ENCODE measurements around the gene TBCA.

Gene TBCA, protein sequence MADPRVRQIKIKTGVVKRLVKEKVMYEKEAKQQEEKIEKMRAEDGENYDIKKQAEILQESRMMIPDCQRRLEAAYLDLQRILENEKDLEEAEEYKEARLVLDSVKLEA

GRCh38 chr5:77775790-77776553 is at the start of gene TBCA:
TBCA (minus strand) TSS chr5:77776339; CDS start chr5:77776257, 82 bp downstream.
- peak; percentile 97 for DNase-seq
- in situ Hi-C loops (cut with MboI; ENCODE audit: low pct_unique_long_range_greater_than_20kb, low sequenced_read_pairs) = no loop called here

DNA sequence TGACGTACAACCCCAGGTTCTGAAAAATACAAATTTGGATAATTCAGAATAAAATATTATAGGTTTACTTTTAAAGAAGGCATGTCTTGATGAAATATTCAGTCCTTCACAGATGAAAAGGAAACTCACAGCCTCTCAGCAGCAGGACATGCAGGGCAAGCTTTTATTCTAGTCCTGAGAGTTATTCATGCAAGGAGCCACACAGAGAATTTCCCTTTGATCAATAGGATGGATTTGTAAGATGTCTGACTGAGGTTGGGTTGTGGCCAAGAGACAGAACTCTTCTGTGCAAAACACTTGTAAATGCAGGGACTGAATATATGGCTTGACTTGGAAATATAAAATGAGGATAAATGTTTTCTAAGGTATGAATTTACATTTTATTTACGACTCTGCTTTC is 48.8 kb upstream of the TBCA start:
- in situ Hi-C loops (cut with MboI; ENCODE audit: low pct_unique_long_range_greater_than_20kb, low sequenced_read_pairs) = no loop called here
- no peak for DNase-seq

- DNase-seq = no peak
- in situ Hi-C loops (cut with MboI; ENCODE audit: low pct_unique_long_range_greater_than_20kb, low sequenced_read_pairs) = no loop called here
Measured at GRCh38 chr5:77816686-77817085, 40.5 kb upstream of the TBCA start.

GRCh38 chr5:77812926-77813589 is 36.9 kb upstream of the TBCA start:
- no peak for DNase-seq
- in situ Hi-C loops (cut with MboI; ENCODE audit: low pct_unique_long_range_greater_than_20kb, low sequenced_read_pairs) = no loop called here

DNA sequence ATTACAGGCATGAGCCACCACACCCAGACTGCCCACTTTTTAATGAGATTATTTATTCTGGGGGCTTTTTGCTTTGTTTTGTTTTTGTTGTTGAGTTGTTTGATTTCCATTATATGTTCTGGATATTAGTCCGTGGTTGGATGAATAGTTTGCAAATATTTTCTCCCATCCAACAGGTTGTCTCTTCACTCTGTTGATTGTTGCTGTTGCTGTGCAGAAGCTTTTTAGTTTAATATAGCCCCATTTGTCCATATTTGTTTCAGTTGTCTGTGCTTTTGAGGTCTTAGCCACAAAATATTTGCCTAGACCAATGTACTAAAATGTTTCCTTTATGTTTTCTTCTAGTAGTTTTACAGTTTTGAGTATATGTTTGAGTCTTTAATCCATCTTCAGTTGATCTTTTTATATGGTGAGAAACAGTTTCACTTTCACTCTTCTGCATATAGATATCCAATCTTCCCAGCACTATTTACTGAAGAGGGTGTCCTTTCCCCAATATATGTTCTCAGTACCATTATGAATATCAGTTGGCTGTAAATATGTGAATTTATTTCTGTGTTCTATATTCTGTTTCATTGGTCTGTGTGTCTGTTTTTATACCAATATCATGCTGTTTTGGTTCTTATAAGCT is 30.2 kb upstream of the TBCA start:
- no peak for DNase-seq
- in situ Hi-C loops (cut with MboI; ENCODE audit: low pct_unique_long_range_greater_than_20kb, low sequenced_read_pairs) = no loop called here

- in situ Hi-C loops (cut with MboI; ENCODE audit: low pct_unique_long_range_greater_than_20kb, low sequenced_read_pairs) = no loop called here
- DNase-seq = no peak
Measured at GRCh38 chr5:77798456-77798855, 22.3 kb upstream of the TBCA start.

DNA sequence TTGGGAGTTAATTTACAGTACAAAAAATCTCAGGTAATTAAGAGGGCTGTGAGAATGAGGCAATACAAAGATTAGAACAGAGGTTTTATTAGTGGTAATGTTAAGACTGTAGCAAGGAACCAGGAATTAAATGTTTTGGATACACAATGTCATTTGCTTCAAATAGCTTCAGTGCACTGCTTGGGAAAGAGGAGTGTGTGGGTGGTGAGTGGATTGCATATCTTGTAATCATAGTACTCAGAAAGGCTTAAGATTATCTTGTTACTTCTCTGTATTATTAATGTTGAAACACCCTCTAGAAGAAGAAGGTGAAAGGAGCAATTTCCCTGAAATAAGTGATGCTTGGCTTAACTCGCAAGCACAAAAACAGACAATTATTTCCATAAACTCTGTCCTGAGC is 21.0 kb upstream of the TBCA start:
- DNase-seq = no peak
- in situ Hi-C loops (cut with MboI; ENCODE audit: low pct_unique_long_range_greater_than_20kb, low sequenced_read_pairs) = no loop called here

- in situ Hi-C loops (cut with MboI; ENCODE audit: low pct_unique_long_range_greater_than_20kb, low sequenced_read_pairs) = no loop called here
Measured at GRCh38 chr5:77795846-77796245, 19.7 kb upstream of the TBCA start.

DNA sequence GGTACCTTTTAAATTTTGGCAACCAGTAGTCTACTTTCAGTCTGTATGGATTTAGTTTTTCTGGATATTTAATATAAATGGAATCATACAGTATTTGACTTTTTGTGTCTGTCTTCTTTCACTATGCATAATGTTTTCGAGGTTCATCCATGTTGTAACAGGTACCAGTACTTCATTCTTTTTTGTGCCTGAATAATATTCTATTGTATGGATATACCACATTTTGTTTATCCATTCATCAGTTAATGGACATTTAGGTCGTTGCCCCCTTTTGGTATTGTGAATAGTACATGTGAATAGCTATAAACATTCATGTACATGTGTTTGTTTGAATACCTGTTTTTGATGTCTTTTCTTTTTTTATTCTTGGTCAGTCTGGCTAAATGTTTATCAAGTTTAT is 19.1 kb upstream of the TBCA start:
- in situ Hi-C loops (cut with MboI; ENCODE audit: low pct_unique_long_range_greater_than_20kb, low sequenced_read_pairs) = no loop called here
- no peak for DNase-seq

More at GRCh38 chr5:77795846-77796245, 19.7 kb upstream of the TBCA start:
- DNase-seq = no peak

DNA sequence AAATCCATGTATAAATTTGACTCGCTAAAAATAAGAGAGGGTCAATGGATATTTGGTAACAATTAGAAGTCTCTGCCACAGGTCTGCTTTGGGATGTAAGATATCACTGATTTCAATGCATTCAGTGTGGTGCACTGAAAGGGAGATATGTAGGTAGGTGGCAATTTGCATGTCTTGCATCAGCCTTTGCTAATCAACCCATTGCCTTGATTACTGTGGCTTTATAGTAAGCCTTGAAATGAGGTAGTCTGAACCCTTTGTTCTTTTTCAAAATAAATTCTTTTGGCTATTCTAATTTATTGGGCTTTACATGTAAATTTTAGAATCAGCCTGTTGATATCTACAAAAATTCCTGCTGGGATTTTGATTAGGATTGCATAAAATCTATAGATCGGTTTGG is 15.8 kb upstream of the TBCA start:
- no peak for DNase-seq
- in situ Hi-C loops (cut with MboI; ENCODE audit: low pct_unique_long_range_greater_than_20kb, low sequenced_read_pairs) = no loop called here

DNA sequence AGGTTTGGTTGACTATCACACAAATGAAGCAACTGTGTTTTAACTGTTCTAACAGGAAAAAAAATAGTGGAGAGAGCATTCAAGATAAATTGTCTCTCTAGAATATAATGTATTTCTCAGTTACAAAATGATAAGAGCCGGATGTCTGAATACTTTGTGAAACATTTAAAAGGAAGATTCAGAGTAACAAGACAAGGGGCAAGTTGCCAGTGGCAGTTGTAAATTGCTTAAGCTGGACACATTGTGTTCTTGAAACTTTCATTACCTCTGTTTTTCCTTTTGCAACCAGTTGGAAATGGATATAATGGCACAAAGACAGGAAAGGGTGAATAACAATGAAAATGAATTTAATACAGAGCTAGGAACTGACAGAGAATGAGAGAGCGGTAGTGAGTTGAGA is 15.2 kb upstream of the TBCA start:
- in situ Hi-C loops (cut with MboI; ENCODE audit: low pct_unique_long_range_greater_than_20kb, low sequenced_read_pairs) = no loop called here
- no peak for DNase-seq

DNA sequence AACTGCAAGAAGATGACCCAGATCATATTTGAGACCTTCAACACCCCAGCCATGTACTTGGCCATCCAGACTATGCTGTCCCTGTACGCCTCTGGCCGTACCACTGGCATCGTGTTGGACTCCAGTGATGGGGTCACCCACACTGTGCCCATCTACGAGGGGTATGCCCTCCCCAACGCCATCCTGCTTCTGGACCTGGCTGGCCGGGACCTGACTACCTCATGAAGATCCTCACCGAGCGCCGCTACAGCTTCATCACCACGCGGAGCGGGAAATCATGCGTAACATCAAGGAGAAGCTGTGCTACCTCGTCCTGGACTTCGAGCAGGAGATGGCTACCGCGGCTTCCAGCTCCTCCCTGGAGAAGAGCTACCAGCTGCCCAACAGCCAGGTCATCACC is 9.1 kb upstream of the TBCA start:
- in situ Hi-C loops (cut with MboI; ENCODE audit: low pct_unique_long_range_greater_than_20kb, low sequenced_read_pairs) = no loop called here
- DNase-seq = no peak

GRCh38 chr5:77784735-77785134 is 8.6 kb upstream of the TBCA start:
- DNase-seq = no peak
- in situ Hi-C loops (cut with MboI; ENCODE audit: low pct_unique_long_range_greater_than_20kb, low sequenced_read_pairs) = no loop called here

DNA sequence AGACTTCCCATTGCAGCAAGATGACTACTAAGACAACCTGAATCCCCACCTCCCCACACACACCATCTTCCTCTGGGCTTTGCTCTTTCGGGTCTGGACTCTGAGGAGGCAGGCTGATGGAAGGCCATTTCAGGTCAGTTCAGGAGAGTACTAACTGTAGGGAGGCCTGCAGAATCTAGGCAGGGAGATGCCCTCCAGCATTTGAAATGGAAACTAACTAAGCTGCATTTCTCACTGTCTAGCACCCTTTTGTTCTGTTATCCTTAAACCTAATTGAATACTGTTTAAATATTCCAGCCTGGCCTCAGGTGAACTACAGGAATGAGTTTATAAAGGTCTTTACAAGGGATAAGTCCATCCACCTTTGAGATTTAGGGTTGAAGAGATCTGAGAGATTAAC is 4.9 kb upstream of the TBCA start:
- no peak for DNase-seq
- in situ Hi-C loops (cut with MboI; ENCODE audit: low pct_unique_long_range_greater_than_20kb, low sequenced_read_pairs) = no loop called here

DNA sequence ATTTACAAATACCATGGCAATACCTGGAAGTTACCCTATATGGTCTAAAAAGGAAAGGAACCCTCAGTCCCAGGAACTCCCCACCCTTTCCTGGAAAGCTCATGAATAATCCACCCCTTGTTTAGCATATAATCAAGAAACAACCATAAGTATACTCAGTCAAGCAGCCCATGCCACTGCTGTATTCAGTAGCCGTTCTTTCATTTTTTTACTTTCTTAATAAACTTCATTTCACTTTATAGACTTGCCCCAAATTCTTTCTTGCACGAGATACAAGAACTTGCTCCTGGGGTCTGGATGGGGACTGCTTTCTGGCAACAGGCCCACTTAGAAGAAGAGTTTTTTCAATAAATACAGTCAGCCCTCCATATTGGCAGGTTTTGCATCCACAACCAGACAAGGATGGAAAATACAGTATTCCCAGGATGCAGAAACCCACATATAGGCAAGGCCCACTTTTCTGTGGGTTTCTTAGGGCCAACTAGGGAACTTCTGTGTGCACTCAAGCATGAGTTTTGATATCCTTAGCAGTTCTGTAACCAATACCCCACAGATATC is 2.8 kb upstream of the TBCA start:
- no peak for DNase-seq
- in situ Hi-C loops (cut with MboI; ENCODE audit: low pct_unique_long_range_greater_than_20kb, low sequenced_read_pairs) = no loop called here

GRCh38 chr5:77778398-77778797 is 2.3 kb upstream of the TBCA start:
- no peak for DNase-seq

DNA sequence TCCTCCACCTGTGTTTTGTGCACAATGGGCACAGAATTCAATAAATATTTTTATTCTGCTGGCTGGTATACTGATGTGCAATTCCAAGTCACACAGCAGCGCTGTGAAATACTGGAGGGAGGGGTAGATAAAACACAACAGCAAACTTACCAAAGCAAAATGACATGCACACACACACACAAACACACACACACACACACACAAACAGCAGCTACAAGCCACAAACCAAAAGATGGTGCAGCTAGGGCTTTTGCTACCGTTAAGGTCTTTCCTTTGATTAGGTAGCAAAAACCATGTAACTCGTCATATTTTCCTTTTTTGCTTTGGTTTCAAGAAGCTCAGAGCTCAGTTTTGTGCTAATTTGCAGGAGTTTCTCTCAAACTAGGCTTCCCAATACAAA is 1.8 kb upstream of the TBCA start:
- in situ Hi-C loops (cut with MboI; ENCODE audit: low pct_unique_long_range_greater_than_20kb, low sequenced_read_pairs) = no loop called here
- no peak for DNase-seq

More at GRCh38 chr5:77778398-77778797, 2.3 kb upstream of the TBCA start:
- in situ Hi-C loops (cut with MboI; ENCODE audit: low pct_unique_long_range_greater_than_20kb, low sequenced_read_pairs) = no loop called here

- no peak for DNase-seq
- in situ Hi-C loops (cut with MboI; ENCODE audit: low pct_unique_long_range_greater_than_20kb, low sequenced_read_pairs) = no loop called here
Measured at GRCh38 chr5:77777281-77777892, 1.2 kb upstream of the TBCA start.

DNA sequence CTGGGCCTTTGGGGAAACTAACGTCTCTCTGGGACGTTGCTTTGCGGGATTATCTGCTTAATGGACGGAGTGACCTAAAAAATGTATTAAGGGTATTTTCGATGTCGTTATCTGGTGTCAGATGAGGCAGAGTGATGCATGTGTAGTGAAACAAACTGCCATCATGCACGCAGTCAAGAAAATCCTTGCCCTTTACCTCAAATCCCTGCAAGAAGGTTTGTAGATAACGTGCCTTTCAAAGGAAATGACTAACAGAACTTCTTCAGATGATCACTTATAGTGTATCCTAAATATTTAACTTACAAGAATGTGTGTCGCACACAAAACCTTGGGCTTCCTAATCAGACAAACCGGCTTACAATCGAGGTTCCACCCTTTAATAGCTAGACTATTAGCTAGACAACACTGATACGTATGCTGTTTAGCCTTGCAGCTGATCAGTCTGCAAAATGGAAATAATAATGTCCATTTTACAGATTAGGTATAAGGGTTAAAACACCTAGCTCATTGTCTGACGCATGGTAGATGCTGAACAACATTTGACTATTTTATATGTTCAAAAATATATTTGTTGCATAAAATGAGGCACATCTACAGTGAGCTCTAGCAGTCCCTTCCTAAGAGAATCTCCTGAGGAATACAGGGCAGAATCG is 541 bp upstream of the TBCA start:
- in situ Hi-C loops (cut with MboI; ENCODE audit: low pct_unique_long_range_greater_than_20kb, low sequenced_read_pairs) = no loop called here
- no peak for DNase-seq

Data from KBM-7 (cell line).